Kasumi-1 (cell line): Measurements from ENCODE around the gene FGF12.
"Not testable (repeated sequence)": the region's sequence is repeated elsewhere in the genome, so short reads cannot be mapped to it uniquely, and the experiment has no call there.

ENCODE experiments used
- DNase-seq, 2 experiments: peaks; one replicate each; lab custom pipeline; 2025; lab: John Stamatoyannopoulos, UW

Gene FGF12

DNA sequence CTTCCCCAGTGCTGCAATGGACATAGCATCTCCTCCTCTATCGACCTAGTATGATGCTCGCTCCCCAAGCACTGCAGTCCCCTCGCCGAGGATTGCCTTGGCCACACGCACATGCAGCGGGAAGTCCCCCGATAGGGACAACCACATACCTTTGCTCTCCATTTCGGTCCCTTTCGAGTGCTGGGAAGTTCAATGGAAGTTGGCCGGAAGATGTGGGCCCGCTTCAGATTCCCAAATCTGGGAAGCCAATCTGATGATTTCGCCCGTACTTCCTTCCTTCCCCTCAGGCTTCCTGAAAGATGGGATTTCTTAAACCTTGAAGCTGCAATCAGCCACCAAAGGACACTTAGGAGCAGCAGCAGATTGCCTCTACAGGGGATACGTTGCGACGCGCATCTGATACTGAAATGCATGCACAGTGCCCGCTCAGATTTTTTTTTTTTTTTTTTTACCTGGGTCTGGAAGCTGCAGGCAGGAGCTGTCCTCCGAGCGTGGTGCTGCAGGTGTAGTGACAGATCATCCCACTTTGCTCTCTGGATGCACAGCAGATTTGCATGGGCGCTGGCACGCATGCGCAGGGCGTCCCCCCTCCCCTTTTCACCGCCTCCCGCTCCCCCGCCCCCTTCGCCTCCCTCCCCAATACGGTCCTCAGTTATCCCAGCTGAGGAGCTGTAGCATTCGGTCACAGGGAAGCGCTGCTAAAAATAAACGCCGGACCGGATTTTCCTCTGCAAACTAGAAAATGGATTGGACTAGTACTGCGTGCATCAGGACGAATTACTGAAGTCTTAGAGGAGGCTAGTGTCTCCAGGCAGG, at the start of gene FGF12:
Gene FGF12 (minus strand): TSS at position 510 of the 816 bp plus-strand sequence.
- no peak for DNase-seq

DNA sequence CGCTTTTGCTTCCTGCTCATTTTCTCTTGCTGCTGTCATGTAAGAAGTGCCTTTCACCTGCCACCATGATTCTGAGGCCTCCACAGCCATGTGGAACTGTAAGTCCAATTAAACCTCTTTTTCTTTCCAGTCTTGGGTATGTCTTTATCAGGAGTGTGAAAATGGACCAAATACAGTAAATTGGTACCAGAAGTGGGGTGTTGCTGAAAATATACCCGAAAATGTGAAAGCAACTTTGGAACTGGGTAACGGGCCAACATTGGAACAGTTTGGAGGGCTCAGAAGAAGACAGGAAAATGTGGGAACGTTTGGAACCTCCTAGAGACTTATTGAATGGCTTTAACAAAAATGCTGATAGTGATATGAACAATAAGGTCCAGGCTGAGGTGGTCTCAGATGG, 47.0 kb upstream of the FGF12 start:
- not testable (repeated sequence) for DNase-seq

DNA sequence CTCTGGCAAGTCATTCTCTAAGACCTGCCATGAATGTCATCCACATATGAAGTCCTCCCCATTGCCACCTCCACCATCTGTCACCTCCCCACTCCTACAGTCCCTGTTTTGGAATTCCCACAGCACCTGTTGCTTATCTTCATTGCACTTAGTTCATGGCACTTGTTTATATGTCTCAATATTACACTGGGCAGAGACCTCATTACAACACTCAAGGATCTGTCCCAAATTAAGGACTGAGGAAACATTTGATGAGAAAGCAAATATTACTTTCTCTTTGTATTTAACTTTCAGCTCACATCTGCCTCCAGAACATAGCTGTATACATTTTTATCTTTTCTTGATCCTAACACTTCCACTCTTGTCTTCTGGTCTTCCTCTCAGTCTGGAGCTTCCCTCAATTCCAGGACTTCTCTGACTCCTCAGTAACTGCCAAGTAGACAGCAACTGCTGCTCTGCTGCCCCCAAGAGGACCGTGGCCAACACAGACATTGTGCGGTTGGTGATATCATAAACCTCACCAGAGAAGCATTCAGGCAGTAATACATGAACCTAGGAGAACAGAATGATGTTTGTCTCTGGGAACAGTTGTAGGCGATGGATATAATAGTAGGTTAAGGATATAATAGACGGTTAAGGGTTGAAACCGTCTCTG, 45.0 kb upstream of the FGF12 start:
- DNase-seq, result peak; percentile 20 to 30

DNA sequence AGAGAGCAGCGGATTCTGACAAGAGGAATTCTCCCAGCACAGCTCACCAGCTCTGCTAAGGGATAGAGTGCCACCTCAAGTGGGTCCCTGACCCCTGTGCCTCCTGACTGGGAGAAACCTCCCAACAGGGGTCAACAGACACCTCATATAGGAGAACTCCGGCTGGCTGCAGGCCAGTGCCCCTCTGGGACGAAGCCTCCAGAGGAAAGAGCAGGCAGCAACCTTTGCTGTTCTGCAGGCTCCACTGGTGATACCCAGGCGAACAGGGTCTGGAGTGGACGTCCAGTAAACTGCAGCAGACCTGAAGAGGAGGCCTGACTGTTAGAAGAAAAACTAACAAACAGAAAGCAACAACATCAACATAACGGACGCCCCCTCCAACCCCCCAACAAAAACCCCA, 31.3 kb upstream of the FGF12 start:
- DNase-seq, result no peak

DNA sequence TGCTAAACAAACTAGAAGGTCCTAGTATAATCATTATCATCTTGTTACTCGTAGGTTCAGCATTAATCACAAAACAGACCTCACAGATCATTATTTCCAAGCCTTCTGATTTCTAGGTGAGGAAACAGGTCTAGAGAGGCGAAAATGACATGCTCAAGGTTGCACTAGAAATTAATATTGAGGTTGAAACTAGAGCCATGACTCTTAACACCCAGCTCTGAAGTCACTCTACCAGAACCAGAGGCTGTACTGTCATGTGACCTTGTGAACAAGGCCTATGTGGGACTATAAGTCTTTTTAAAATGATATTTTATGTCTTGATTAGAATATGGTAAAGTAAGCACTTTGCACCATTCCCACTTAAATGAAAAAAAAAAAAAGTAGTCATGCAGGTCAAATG, 23.8 kb upstream of the FGF12 start:
- no peak for DNase-seq

DNA sequence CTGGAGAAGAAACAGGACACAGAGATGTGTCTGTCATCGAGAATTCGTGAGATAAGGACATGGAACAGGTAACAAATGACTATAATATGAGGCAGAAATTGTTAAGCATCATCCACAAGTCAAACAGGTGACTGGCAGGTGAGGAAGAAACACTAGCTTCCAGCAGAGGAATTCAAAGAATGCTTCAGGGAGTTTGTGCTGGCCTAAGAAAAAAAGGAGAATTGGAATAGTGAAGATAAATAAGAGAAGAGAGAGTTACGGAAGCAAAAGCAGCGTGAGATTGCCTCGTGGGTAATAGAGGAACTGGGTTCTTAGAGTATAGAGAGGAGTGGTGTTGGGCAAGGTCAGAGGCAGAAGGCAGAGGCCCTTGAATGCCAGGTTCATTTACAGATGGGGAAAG, 22.9 kb upstream of the FGF12 start:
- no peak for DNase-seq

DNA sequence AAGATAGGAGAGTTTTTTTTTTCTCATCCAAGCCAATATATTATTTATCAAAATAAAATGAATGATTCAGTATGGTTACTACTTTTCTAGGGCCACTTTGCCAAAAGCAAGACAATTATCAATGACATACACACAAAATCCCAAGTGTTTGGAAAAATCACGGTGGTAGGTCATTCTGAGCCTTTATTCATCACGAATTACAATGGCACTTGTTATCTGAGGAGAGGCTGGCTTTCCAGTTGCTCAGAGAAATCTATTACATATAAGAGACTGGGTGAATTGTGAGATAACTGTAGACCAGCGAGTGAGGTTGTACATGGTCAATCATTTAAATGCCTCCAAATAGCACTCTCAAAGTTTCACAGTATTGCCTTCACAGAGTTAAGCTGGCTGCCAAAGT, 20.4 kb upstream of the FGF12 start:
- no peak for DNase-seq

DNA sequence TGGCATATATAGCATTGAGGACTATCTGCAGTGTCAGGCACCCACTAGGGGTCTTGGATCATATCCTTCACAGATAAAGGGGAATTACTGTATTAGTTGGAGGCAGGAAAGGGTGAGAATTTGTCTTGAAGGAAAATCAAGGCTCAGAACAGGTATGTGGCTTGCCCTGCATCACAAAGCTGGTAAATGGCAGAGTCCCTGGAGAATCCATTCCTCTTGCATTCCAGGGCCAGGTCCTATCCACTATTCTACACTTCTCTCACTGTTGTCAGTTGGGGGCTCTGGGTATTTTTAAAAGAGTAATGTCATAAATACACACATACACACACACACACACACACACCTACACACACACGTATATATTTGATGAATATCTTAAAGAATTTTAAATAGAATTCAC, 19.8 kb upstream of the FGF12 start:
- DNase-seq, result no peak

DNA sequence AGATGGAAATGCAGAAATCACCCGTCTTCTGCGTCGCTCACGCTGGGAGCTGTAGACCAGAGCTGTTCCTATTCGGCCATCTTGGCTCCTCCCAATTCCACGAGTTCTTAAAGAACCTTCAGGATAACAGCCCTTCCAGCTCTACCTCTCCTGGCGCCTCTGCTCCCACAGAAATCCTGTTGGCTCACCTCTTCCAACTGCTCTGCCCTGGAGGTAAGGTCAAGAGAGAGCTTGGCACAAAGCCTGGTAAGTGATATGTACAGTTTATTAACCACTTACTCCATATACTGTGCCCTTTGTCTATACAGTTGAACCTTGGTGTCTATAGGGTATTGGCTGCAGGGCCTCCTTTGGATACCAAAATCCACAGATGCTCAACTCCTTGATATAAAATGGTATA, 17.8 kb upstream of the FGF12 start:
- DNase-seq, result no peak

DNA sequence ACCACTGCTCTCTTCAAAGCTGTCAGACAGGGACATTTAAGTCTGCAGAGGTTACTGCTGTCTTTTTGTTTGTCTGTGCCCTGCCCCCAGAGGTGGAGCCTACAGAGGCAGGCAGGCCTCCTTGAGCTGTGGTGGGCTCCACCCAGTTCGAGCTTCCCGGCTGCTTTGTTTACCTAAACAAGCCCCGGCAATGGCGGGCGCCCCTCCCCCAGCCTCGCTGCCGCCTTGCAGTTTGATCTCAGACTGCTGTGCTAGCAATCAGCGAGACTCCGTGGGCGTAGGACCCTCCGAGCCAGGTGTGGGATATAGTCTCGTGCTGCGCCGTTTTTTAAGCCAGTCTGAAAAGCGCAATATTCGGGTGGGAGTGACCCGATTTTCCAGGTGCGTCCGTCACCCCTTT, 17.3 kb upstream of the FGF12 start:
- not testable (repeated sequence) for DNase-seq

DNA sequence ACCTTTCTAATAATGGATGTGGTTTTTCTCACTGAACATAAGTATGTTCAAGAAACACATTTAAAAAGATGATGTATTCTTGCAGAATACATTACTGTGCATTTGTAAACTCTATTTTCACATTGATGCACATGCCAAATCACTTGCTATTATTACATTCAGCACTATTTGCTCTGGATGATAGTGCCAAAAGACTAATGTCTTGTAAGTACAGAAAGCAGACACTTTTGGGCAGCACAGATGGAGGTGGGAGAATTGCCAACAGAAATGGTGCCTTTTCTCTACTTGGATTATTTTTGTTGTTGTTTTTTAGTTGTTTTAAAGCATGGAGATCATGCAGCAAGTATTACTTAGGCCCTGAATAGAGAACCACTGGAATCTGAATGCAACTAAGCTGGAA, 10.2 kb upstream of the FGF12 start:
- no peak for DNase-seq

DNA sequence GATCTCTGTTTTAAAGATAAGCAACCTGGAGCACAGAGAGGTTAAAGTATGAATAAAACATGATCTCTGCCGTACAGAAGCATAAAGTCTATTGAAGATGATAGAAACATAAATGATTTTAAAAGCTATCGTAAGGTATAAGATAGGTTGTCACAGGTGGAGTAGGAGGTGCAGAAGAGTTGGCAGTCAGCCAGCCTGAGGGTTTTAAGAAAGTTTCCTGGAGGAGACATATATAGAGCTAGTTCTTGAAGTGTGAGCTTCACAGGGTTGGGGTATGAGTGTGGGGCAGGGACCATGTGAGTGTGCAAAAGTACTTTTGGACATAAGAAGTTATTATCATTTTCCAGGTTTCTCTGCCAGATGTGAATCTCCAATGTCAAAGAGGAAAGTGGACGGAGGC, 3.9 kb upstream of the FGF12 start:
- no peak for DNase-seq

DNA sequence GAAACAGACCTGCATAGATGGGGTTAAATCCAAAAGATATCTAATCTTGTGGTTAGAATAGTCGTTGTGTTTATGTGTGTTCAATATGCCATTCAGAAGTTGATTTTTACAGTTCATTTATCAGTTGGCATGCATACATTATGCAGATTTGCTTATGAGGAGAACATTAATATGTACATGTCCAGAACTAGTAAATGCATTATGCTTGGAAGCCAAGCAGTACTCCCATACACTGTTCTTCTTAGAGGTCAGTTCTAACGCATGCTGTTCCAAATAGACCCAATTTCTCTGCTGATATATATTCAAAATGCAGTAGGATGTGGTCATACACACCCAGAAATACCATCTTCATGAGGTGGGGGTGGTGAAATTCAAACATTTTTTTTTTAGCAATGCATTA, 956 bp downstream of the FGF12 start:
- no peak for DNase-seq

DNA sequence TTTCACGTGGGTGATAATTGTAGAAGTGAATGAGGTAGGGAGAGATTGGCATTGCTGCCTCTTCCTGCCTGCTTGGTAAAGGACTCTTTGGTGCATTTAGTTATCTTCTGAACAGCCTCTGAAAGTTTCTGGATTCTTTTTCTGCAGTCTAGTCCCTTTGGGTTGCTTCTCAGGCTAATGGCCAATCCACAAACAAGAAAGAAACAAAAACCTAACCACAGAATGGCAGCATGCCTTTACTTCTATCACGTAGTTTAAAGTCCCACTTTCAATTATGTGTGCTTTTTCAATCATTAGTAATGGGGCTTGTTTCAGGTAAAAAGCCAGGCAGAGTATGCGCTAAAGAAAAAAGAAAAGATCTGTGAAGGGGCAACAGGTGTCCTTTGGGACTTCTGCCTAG, 7.4 kb downstream of the FGF12 start:
- no peak for DNase-seq

DNA sequence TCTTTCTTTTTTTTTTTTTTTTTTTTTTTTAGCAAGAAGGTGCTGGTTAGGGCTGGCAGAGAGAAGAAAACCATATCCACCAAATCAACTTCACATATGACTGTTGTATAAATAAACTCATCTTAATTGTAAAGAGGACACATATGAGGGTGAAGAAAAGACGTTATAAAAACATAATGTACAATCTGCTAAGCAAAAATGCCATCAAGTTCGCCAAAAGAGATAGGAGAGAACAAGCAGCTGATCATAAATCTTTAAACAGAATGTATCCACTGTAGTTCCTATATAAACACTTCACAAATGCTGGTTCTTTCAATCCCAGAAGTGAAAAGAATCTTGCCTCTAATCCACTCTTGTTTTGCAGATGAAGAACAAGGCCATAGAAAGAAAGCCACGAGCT, 9.2 kb downstream of the FGF12 start:
- DNase-seq, result no peak

DNA sequence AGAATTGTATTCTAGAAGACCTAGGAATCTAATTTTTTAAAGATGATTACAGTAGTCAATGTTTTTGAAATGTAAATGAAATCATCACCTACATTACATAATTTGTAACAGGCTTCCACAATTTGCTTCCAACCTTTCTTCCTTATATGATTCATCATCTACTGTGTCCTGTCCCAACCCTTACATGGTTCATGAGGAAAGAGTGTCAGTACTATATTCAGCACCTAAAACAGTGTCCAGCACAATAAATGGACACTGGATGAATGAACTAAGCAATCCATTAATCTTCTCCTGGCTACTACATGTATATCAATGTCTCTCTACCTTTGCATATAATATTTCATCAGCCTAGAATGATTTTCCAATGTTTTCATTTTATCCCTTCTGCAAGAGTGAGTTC, 12.2 kb downstream of the FGF12 start:
- DNase-seq, result no peak

DNA sequence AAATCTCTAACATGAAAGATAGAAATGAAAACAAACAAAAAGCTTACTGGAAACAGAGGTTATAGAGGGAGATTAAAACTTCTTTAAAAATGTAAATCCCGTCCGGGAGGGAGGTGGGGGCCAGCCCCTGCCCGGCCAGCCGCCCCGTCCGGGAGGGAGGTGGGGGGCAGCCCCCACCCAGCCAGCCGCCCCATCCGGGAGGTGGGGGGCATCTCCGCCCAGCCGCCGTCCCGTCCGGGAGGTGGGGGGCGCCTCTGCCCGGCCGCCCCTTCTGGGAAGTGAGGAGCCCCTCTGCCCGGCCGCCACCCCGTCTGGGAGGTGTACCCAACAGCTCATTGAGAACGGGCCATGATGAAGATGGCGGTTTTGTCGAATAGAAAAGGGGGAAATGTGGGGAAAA, 16.2 kb downstream of the FGF12 start:
- not testable (repeated sequence) for DNase-seq

DNA sequence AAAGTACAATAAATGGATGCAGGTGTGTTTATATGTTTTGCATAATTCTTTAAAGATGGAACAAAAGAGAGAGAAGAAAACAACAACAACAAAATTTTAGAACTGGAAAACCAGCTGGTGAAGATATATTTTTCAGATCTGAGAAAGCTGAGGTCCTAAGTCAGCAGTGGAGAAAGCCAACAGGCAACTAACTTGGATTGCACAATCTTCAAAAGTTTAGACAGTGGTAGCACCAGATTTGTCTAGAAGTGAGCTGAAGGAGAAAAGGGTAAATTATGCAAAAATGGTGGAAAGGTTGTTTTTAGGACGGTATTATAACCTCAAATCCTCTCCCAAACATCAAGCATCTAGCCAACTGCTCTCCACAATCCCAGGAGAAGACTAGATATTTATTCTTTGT, 17.0 kb downstream of the FGF12 start:
- DNase-seq, result no peak

DNA sequence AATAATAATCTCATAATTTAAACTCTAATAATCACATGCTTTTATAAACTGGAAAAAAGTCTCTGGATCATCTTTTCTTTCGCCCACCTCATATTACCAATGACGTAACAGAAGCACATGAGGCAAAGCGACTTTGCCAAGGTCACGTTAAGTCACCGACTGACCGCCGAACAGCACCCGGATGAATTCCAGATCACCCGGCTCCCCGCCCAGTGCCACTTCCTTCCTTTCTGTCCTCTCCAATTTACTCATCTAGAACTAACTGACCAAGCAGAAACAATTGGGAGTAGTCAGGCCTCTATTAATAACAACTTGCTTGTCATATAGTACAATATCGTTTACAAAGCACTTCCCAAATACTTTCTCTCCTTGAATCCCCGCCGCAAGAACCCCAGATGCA, 21.1 kb downstream of the FGF12 start:
- DNase-seq, result no peak

DNA sequence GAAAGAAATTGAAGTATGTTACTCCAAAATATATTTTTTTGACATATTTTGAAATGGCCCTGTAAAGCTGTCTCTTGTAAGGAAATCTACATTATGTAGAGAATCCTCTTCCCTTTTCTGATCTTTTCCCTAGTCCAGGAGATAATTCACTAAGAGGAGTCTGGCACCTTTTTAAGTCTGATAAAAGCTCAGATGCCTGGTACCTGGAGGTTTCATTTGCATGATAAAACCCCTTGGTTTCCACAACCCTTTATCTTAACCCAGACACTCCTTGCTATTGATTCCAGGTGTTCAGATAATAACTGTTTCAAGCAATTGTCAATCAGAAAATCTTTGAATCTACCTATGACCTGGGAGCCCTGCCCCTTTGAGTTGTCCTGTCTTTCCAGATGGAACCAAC, 26.5 kb downstream of the FGF12 start:
- DNase-seq, result no peak

DNA sequence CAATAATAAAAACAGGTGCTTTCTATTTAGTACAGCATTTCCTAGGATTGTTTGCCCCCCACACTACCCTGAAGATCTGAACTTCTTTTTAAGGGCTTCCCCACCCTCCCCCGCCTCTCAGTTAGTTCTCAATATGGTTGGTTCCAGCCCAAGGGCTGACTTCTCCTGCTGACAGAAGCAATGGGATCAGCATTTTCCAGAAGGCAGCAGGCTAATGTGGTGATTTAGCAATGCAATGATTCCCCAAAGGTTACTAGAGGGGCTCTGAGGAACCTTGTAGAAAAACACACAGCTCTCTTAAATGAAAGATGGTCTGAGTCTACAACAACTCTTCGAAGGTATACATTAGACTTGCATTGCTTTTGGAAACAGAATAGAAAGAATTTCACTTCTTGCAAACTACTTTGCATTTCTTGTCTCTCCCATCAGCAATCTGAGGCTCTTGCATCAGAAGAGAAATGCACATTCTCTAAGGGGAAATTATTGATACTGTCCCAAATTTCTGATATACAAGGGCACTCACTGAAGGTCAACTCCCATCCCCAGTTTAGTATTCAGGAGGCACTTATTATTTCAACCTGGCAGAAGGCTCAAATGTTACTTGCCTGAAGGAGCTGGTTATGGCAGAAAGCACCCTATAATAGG, 30.3 kb downstream of the FGF12 start:
- no peak for DNase-seq

DNA sequence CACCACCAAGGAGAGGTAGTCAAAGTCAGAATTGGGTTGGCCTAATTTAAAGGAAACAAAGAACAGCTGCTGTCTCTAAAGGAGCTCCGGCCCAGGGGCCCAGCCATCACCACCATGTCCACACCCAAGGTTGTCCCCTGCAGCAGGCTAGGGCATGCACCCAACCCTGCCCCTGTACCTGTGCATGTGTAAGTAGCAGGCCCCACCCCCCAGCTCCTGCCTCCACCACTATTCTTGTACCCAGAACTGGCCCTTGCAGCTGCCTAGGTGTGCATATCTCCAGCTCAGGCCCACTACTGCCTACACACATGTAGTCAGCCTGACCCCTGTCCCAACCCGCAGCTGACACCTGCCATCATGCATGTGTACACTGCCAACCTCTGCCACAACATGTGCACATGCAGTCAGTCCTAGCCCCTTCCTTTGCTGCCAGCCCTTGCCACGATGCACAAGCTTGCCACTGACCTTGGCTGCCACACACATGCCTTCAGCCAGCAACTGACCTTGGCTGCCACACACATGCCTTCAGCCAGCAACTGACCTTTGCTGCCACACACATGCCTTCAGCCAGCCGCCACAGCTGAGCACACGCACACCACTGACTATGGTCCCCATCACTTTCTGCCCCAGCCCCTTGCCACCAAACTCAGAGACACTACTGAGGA, 39.7 kb downstream of the FGF12 start:
- DNase-seq, result no peak

DNA sequence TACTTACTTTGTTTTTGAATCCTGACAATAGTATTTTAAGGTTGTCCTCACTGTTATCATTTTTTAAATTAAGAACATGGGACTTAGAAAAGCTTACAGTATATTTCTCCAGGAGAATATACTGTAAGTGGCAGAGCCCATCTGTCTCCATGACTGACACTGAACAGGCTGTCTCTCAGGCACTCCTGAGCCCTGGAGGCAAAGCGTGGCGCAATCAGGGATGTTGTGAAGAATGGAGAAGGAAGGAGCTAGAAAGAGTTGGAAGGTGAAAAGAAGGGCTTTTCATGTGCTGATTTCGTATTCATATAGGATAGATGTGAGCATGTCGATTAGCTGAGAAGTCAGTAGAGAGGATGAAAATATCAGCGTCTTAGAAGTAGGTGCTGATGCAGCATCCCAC, 41.5 kb downstream of the FGF12 start:
- no peak for DNase-seq
